ENCODE data around the gene KBTBD4.
"Not testable (repeated sequence)": the region's sequence is repeated elsewhere in the genome, so short reads cannot be mapped to it uniquely, and the experiment has no call there.

The KBTBD4 gene

GRCh38 chr11:47589977-47590861, 11.4 kb upstream of the KBTBD4 start:
- DNase-seq, result no peak

- no peak for DNase-seq
Observed at GRCh38 chr11:47589584-47589976, 10.8 kb upstream of the KBTBD4 start.

- DNase-seq, result no peak
Observed at GRCh38 chr11:47589118-47589517, 10.3 kb upstream of the KBTBD4 start.

GRCh38 chr11:47587723-47588326, 9.1 kb upstream of the KBTBD4 start:
- DNase-seq, result no peak

GRCh38 chr11:47587039-47587716, 8.4 kb upstream of the KBTBD4 start:
- DNase-seq, result no peak

- DNase-seq, result no peak
Observed at GRCh38 chr11:47586098-47586855, 7.5 kb upstream of the KBTBD4 start, which contains the start of gene FAM180B. Gene FAM180B (plus strand): TSS chr11:47586678. CDS start chr11:47586769, 91 bp downstream.

GRCh38 chr11:47583844-47584243, 5.1 kb upstream of the KBTBD4 start:
- DNase-seq, result no peak

- DNase-seq, result no peak
Observed at GRCh38 chr11:47577460-47578041, 1.2 kb downstream of the KBTBD4 start.

GRCh38 chr11:47573321-47573720, 5.4 kb downstream of the KBTBD4 start:
- no peak for DNase-seq

- no peak for DNase-seq
Observed at GRCh38 chr11:47572715-47573255, 6.0 kb downstream of the KBTBD4 start.

GRCh38 chr11:47571895-47572294, 6.9 kb downstream of the KBTBD4 start:
- DNase-seq, result no peak

GRCh38 chr11:47571357-47571729, 7.4 kb downstream of the KBTBD4 start:
- DNase-seq, result no peak

GRCh38 chr11:47570651-47571356, 8.0 kb downstream of the KBTBD4 start:
- no peak for DNase-seq

GRCh38 chr11:47569646-47570045, 9.1 kb downstream of the KBTBD4 start:
- DNase-seq, result no peak

GRCh38 chr11:47566149-47566698, 12.5 kb downstream of the KBTBD4 start:
- DNase-seq, result peak; percentile 63

GRCh38 chr11:47565340-47566148, 13.2 kb downstream of the KBTBD4 start, which contains the start of gene PTPMT1:
Gene PTPMT1 (plus strand): TSS chr11:47565599. CDS start chr11:47565623, 24 bp downstream.
- peak; percentile 91 for DNase-seq

GRCh38 chr11:47564933-47565339, 13.8 kb downstream of the KBTBD4 start:
- no peak for DNase-seq

- DNase-seq, result not testable (repeated sequence)
Observed at GRCh38 chr11:47564366-47564765, 14.4 kb downstream of the KBTBD4 start.

GRCh38 chr11:47562393-47562792, 16.4 kb downstream of the KBTBD4 start:
- DNase-seq, result not testable (repeated sequence)

- no peak for DNase-seq
Observed at GRCh38 chr11:47560426-47560825, 18.3 kb downstream of the KBTBD4 start.
